Activated T-helper 2 cell treated with anti-CD3 and anti-CD28 coated beads, Interferon-gamma antibody, Interleukin-2, Interleukin-4, amounts not matched to agents 10 μg/mL and 5 μg/mL and 100 μg/mL, durations not matched to agents 14 hours and 24 hours and 36 hours (primary cell): ENCODE results near the gene METAP1D. TPM values are rescaled to one million over a fixed set of nuclear protein-coding genes. Genes with fewer than 3 reads are reported as not detected.

Experiments used
- DNase-seq: peaks from one replicate; pipeline ENCODE4 v3.0.0; 2021; ENCODE audit warnings: low spot score
- H3K27ac Mint-ChIP-seq: one replicate; pipeline ENCODE4 v1.8.0; 2021; ENCODE audit warnings: mixed read lengths
- H3K27me3 Mint-ChIP-seq: one replicate; pipeline ENCODE4 v1.8.0; 2021; ENCODE audit warnings: low read depth, mixed read lengths
- H3K36me3 Mint-ChIP-seq: one replicate; pipeline ENCODE4 v1.8.0; 2021; ENCODE audit warnings: low read depth, mixed read lengths
- H3K4me1 Mint-ChIP-seq: one replicate; pipeline ENCODE4 v1.8.0; 2021; ENCODE audit warnings: low read depth, mixed read lengths
- H3K4me3 Mint-ChIP-seq: one replicate; pipeline ENCODE4 v1.8.0; 2021; ENCODE audit warnings: low read depth, mild to moderate bottlenecking, moderate library complexity, mixed read lengths
- H3K9me3 Mint-ChIP-seq: one replicate; pipeline ENCODE4 v1.8.0; 2021; ENCODE audit warnings: mixed read lengths
- intact Hi-C: fragments of 100-400 bp; cut with micrococcal nuclease; formaldehyde crosslinking; loops from one replicate; pipeline ENCODE4 v1.15.1; 2023
- total RNA-seq: library from RNA; stranded (reverse); gene quantifications from 2 replicates; pipeline ENCODE4 v1.2.3, GENCODE V29; 2022

METAP1D gene
- total RNA-seq, 1 donor from 2014 or later: 7.9 TPM

GRCh38 chr2:172088245-172089004, 88.7 kb downstream of the METAP1D start:
- peaks cover 91% of the 10 kb centered on the region for H3K27me3 Mint-ChIP-seq
- intact Hi-C loops: no loop called here
- no peaks in the 10 kb centered on the region for H3K9me3 Mint-ChIP-seq
- H3K27ac Mint-ChIP-seq: peak overlapping the region; percentile 26
- H3K36me3 Mint-ChIP-seq: peaks cover 6% of the 10 kb centered on the region
- H3K4me1 Mint-ChIP-seq: peaks cover 27% of the 10 kb centered on the region
- DNase-seq: no peak
- no peak overlapping the region for H3K4me3 Mint-ChIP-seq

- Mint-ChIP-seq H3K36me3 (peaks cover 6% of the 10 kb centered on the region), H3K27me3 (peaks cover 91% of the 10 kb centered on the region), H3K4me3 (no peak overlapping the region), H3K27ac (no peak overlapping the region), H3K9me3 (no peaks in the 10 kb centered on the region), H3K4me1 (peaks cover 20% of the 10 kb centered on the region)
- no peak for DNase-seq
- intact Hi-C loops: no loop called here
Measured at GRCh38 chr2:172089005-172089504, 89.3 kb downstream of the METAP1D start.

- intact Hi-C loops: loop anchor here (5.0 kb wide), 1 partner anchor 1377 kb away; no protein-coding TSS in a partner anchor
- no peak for DNase-seq
- peaks cover 88% of the 10 kb centered on the region for H3K27me3 Mint-ChIP-seq
- peaks cover 6% of the 10 kb centered on the region for H3K36me3 Mint-ChIP-seq
- peaks cover 17% of the 10 kb centered on the region for H3K4me1 Mint-ChIP-seq
- H3K27ac Mint-ChIP-seq: no peak overlapping the region
- H3K4me3 Mint-ChIP-seq: no peak overlapping the region
- H3K9me3 Mint-ChIP-seq: no peaks in the 10 kb centered on the region
Measured at GRCh38 chr2:172089633-172090032, 89.9 kb downstream of the METAP1D start.

- H3K27ac Mint-ChIP-seq: no peak overlapping the region
- peaks cover 17% of the 10 kb centered on the region for H3K4me1 Mint-ChIP-seq
- peaks cover 6% of the 10 kb centered on the region for H3K36me3 Mint-ChIP-seq
- intact Hi-C loops: loop anchor here (5.0 kb wide), 1 partner anchor 1378 kb away; no protein-coding TSS in a partner anchor
- H3K27me3 Mint-ChIP-seq: peaks cover 85% of the 10 kb centered on the region
- DNase-seq: no peak
- H3K4me3 Mint-ChIP-seq: no peak overlapping the region
- H3K9me3 Mint-ChIP-seq: no peaks in the 10 kb centered on the region
Measured at GRCh38 chr2:172090044-172090961, 90.5 kb downstream of the METAP1D start.

- Mint-ChIP-seq H3K4me3 (no peak overlapping the region), H3K36me3 (peaks cover 6% of the 10 kb centered on the region), H3K27ac (no peak overlapping the region), H3K4me1 (peaks cover 17% of the 10 kb centered on the region), H3K27me3 (peaks cover 85% of the 10 kb centered on the region), H3K9me3 (no peaks in the 10 kb centered on the region)
- no peak for DNase-seq
- intact Hi-C loops: loop anchor here (5.0 kb wide), 1 partner anchor 1379 kb away; no protein-coding TSS in a partner anchor
Measured at GRCh38 chr2:172091000-172091641, 91.4 kb downstream of the METAP1D start.

- peaks cover 18% of the 10 kb centered on the region for H3K4me1 Mint-ChIP-seq
- no peak overlapping the region for H3K27ac Mint-ChIP-seq
- H3K36me3 Mint-ChIP-seq: peaks cover 9% of the 10 kb centered on the region
Measured at GRCh38 chr2:172091761-172092566, 92.2 kb downstream of the METAP1D start.

GRCh38 chr2:172092716-172093415, 93.1 kb downstream of the METAP1D start:
- H3K4me3 Mint-ChIP-seq: no peak overlapping the region
- no peaks in the 10 kb centered on the region for H3K9me3 Mint-ChIP-seq
- DNase-seq: no peak
- intact Hi-C loops: loop anchor here (1.0 to 5.0 kb wide), 4 partner anchors 9 to 1381 kb away; partner anchors contain the start of gene DLX2
- H3K27me3 Mint-ChIP-seq: peaks cover 82% of the 10 kb centered on the region
- peaks cover 21% of the 10 kb centered on the region for H3K4me1 Mint-ChIP-seq
- H3K36me3 Mint-ChIP-seq: peaks cover 9% of the 10 kb centered on the region
- H3K27ac Mint-ChIP-seq: peak overlapping the region; percentile 15

More at GRCh38 chr2:172091761-172092566, 92.2 kb downstream of the METAP1D start:
- no peaks in the 10 kb centered on the region for H3K9me3 Mint-ChIP-seq
- no peak overlapping the region for H3K4me3 Mint-ChIP-seq
- intact Hi-C loops: loop anchor here (1.0 to 5.0 kb wide), 3 partner anchors 10 to 1380 kb away; partner anchors contain the start of gene DLX2
- no peak for DNase-seq
- H3K27me3 Mint-ChIP-seq: peaks cover 82% of the 10 kb centered on the region

GRCh38 chr2:172093416-172094293, 93.9 kb downstream of the METAP1D start:
- H3K36me3 Mint-ChIP-seq: peaks cover 7% of the 10 kb centered on the region
- peak overlapping the region; percentile 15 for H3K27ac Mint-ChIP-seq
- intact Hi-C loops: loop anchor here (1.0 to 5.0 kb wide), 3 partner anchors 9 to 1381 kb away; no protein-coding TSS in a partner anchor
- no peaks in the 10 kb centered on the region for H3K9me3 Mint-ChIP-seq
- no peak for DNase-seq
- no peak overlapping the region for H3K4me3 Mint-ChIP-seq
- peaks cover 78% of the 10 kb centered on the region for H3K27me3 Mint-ChIP-seq
- peaks cover 21% of the 10 kb centered on the region for H3K4me1 Mint-ChIP-seq

GRCh38 chr2:172094294-172095145, 94.8 kb downstream of the METAP1D start:
- H3K36me3 Mint-ChIP-seq: peaks cover 9% of the 10 kb centered on the region
- no peaks in the 10 kb centered on the region for H3K9me3 Mint-ChIP-seq

More at GRCh38 chr2:172094294-172095145, 94.8 kb downstream of the METAP1D start:
- H3K27me3 Mint-ChIP-seq: peaks cover 78% of the 10 kb centered on the region
- H3K4me3 Mint-ChIP-seq: peak overlapping the region; percentile 8
- no peak overlapping the region for H3K27ac Mint-ChIP-seq
- H3K4me1 Mint-ChIP-seq: peaks cover 22% of the 10 kb centered on the region
- DNase-seq: no peak
- intact Hi-C loops: loop anchor here (5.0 kb wide), 1 partner anchor 1382 kb away; no protein-coding TSS in a partner anchor
